Ovary (tissue), 3 donors: ENCODE results near the gene SETX.

Experiments used
- EP300 ChIP-seq: sonication (generic); formaldehyde crosslinking; IDR thresholded peaks from one replicate; pipeline ENCODE4 v1.6.1; 2017; ENCODE audit warnings: antibody characterized with exemption
- POLR2A ChIP-seq: fragments of 450-650 bp; IDR thresholded peaks from one replicate; pipeline ENCODE4 v1.6.1; 2017; ENCODE audit warnings: antibody characterized with exemption, mild to moderate bottlenecking, moderate library complexity
- TF ChIP-seq, protein P1 (sequence below), 3 donors: fragments of 450-650 bp in 2 of 3; fragments of 200-600 bp in 1 of 3; IDR thresholded peaks; one replicate each; pipeline versions ENCODE4 v1.5.1 to v1.8.0; 2016 to 2022; ENCODE audit warnings: antibody characterized with exemption in 3 of 3, mild to moderate bottlenecking in 1 of 3
- donor health status: DM: no; HTN: no; CAD: no.

DNA sequence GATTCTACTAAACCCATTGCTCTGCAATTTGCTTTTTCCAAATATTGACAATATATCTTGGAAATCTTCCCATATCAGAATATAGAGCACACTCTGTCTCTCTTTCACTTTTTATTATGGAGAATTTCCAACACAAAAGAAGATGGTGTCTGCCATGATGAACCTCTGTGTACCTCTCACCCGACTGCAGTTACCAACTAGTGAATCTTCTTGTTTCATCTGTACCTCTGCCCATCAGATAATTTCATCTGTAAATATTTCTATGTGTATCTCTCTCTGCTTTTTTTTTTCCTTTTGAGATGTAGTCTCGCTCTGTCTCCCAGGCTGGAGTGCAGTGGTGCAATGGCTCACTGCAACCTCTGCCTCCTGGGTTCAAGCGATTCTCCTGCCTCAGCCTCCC lies 130.1 kb downstream of the SETX start:
- TF ChIP-seq, protein P1, sequence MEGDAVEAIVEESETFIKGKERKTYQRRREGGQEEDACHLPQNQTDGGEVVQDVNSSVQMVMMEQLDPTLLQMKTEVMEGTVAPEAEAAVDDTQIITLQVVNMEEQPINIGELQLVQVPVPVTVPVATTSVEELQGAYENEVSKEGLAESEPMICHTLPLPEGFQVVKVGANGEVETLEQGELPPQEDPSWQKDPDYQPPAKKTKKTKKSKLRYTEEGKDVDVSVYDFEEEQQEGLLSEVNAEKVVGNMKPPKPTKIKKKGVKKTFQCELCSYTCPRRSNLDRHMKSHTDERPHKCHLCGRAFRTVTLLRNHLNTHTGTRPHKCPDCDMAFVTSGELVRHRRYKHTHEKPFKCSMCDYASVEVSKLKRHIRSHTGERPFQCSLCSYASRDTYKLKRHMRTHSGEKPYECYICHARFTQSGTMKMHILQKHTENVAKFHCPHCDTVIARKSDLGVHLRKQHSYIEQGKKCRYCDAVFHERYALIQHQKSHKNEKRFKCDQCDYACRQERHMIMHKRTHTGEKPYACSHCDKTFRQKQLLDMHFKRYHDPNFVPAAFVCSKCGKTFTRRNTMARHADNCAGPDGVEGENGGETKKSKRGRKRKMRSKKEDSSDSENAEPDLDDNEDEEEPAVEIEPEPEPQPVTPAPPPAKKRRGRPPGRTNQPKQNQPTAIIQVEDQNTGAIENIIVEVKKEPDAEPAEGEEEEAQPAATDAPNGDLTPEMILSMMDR (IDR thresholded peaks at IDR 0.05) = no peak
- TF ChIP-seq POLR2A (no peak), EP300 (no peak)
